Peyer's patch (tissue), 4 donors: ENCODE measurements around the gene TSPAN18.

ENCODE experiments used
- CTCF ChIP-seq, 6 experiments: fragments of 450-650 bp in 4 of 6; fragments of 200-600 bp in 2 of 6; sonication (generic) in 1 of 6; IDR thresholded peaks; one replicate each; pipeline ENCODE4 v1.5.1; 2017 to 2019; ENCODE audit warnings: antibody characterized with exemption in 6 of 6, mild to moderate bottlenecking in 3 of 6, moderate library complexity in 1 of 6
- POLR2A ChIP-seq, 2 donors: fragments of 450-650 bp; IDR thresholded peaks; one replicate each; pipeline ENCODE4 v1.5.1; 2017; ENCODE audit warnings: antibody characterized with exemption in 2 of 2, mild to moderate bottlenecking in 2 of 2, moderate library complexity in 2 of 2

DNA sequence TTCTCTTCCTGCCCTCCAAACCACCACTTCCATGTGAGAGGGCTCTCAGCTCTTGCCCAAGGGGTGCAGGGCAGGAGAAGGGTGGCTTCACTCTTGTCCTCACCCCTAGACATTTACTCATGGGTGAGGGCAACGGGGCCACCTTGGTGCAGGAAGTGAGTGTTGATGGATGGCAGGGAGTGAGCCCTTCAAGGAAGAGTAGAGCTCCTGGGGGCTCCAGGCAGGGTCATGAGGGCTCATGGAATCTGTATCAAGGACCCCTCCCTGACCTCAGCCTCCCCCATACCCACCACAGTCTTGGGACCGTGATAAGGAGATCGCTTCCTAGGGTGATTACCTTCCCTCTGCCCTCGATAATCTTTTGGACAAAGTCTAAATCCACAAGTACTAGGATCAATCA, 37.8 kb downstream of the TSPAN18 start:
- TF ChIP-seq CTCF (IDR thresholded peaks at IDR 0.05) (no peak), POLR2A (IDR thresholded peaks at IDR 0.05) (no peak)
